NCI-H2029 (cell line): Measurements from ENCODE around the gene ABAT.
A peak's percentile ranks its signal among the peaks of the same experiment; 100 is the strongest.
"Not testable (repeated sequence)": the region's sequence is repeated elsewhere in the genome, so short reads cannot be mapped to it uniquely, and the experiment has no call there.

Experiments used
- DNase-seq: peaks from one replicate; lab custom pipeline; 2025; lab: John Stamatoyannopoulos, UW

The ABAT gene

GRCh38 chr16:8785408-8785807 is 111.0 kb downstream of the ABAT start:
- no peak for DNase-seq

GRCh38 chr16:8786316-8786715 is 111.9 kb downstream of the ABAT start:
- DNase-seq, result not testable (repeated sequence)

DNA sequence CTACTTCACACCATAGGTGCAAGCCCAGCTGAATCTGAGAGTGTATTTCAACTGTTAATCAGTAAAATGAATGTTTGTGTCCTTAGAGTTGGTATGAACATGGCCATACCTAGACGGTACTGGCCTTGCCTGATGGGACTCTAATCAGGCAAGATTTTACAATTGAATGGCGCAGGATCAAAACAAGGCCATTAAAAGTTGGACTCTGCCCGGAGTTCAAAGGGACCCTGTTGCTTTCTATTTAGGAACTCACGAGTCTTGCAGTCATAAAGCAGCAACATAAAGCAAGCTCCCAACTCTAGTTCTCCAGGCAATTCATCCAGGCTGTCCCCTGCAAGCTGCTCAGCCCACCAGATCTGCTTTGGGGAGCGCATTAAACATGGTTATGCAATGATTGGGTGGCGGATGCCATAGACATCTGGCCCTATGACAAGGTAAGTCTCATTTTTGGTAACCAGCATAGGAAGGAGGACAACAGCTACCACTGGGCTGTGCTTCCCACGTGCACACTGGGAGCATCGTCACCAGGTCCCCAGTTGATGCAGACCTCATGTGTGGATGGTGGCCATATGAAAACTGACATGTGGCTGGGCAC is 114.3 kb downstream of the ABAT start:
- no peak for DNase-seq

DNA sequence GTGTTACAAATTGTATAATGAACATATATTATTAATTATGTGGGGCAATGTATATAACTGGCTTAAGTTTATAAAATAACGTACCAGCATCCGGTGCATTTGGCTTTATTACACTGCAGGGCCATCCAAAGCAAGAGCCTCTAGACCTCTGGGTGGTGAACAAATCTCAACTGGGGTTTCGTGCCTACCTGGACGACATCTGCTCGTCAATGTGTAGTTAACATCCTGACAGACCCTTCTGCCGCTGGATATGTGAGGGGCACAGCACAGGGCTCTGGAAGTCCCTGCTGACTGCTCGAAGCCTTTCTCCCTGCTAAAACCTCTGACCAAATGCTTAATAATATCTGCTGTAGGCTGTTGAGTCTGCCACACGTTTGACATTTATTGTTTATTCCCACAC is 120.7 kb downstream of the ABAT start:
- DNase-seq, result no peak

DNA sequence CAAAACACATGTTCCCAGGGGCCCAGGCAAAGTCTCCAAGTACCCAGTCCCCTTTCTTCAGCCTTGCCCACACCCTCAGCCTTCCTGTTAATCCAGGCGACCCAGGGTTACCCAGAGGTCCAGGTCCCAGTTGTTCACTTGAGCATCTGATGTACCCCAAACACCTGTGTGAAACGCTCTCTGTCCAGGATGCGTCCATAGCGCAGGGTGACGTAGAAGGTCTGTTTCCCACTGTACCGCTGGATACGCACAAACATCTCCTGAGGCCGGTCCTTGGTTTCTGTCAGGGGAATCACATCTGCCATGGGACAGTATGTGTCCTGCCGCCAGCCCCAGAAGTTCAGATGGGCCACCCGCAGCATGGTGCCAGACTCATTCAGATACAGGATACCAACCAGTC is 121.4 kb downstream of the ABAT start:
- DNase-seq, result no peak

DNA sequence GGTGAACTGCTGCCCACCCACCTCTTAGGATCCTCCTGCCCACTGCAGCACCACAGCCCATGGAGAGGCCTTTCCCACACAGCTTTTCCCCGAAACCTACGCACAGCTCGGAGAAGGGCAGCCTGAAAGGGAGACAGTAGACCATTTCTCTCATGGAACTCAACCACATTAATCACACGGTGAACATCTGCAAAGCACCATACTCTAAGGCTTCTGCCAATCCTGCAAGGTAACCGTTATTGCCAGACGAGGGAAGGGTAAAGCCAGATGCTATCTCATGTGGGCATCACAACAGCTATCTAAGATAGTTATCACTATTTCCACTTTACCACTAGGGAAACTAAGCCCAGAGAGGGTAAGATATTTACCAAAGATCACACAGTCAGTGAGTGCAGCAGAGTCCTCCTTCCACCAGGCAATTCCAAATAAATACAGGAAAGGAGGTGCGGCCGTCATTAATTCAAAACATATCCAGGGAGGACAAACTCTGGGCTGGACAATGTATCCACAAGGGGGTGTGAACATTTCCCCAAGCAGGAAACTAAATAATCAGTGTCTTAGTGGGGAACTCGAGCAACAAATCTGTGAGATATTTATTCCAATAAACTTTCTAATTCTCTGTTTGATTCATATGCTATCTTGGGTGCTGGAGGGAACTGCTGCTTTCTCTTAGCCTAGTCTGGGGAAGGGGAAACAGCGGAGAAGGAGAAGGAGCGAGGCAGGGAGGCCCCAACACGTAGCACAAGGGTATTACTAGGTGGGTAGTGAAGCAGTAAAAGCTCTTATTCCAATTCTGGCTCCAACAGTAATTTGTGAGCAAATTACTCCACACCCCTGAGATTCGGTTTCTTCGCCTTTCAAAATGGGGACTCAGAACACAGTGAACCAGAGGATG is 122.3 kb downstream of the ABAT start:
- no peak for DNase-seq

GRCh38 chr16:8797364-8798173 is 123.2 kb downstream of the ABAT start, which contains the start of the genes PMM2 and TMEM186:
TSS of gene PMM2 (plus strand) at chr16:8797839. CDS start at chr16:8797883, 44 bp downstream.
TSS of gene TMEM186 (minus strand) at chr16:8797639. CDS start at chr16:8797614, 25 bp downstream.
- DNase-seq, result peak; percentile 95

DNA sequence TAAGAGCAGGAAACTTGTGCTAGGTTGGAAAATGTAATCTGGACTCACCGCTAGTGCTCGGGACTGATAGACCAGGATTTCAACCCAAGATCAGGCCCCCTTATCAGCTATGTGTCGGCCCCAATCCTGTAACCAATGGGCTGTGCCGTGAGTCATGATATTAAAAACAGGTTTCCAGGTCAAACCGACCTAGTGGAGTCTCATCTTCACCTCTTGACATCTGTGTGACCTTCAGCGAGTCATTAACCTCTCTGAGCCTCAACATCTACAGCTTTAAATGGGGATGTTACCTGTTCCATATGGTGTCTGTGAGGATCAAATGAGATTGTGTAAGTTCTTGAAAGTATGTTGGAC is 123.7 kb downstream of the ABAT start:
- no peak for DNase-seq

DNA sequence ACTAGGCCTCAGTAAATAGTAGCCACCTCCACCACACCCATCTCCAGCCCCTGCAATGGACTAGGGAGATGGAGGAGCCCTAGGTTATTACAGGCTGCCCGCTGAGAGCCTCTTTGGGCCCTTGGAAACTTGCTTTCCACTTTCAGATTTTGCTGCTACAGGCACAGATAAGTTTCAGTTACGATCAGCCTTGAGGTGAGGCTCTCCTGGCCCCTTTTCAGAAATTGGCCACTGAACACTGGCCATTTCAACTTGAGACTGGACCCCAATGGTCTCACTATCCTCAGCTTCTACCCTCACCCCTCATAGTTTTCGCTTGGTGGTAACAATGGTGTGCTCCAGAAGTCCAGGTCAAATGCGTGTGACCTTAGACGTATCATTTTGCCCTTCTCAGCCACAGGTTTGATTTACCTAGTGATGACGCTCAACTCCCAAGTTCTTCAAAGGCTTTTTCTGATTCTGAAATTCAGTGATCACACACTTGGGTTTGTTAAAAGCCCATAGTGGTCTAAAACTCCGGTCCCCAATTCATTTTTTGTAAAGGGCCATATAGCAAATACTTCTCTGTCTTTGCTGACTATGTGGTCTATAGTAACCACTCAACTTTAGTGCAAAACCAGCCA is 124.2 kb downstream of the ABAT start:
- no peak for DNase-seq

- no peak for DNase-seq
Observed at GRCh38 chr16:8801701-8802100, 127.3 kb downstream of the ABAT start.

DNA sequence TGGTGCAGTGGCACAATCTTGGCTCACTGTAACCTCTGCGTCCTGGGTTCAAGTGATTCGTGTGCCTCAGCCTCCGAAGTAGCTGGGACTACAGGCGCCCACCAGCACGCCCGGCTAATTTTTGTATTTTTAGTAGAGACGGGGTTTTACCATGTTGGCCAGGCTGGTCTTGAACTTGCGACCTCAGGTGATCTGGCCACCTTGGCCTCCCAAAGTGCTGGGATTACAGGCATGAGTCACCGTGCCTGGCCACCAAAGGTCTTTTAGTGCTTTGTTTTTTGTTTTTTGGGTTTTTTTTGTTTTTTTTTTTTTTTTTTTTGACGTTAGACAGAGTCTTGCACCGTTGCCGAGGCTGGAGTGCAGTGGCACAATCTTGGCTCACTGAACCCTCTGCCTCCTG is 129.3 kb downstream of the ABAT start:
- not testable (repeated sequence) for DNase-seq

- DNase-seq, result no peak
Observed at GRCh38 chr16:8804313-8804712, 129.9 kb downstream of the ABAT start.

- DNase-seq, result no peak
Observed at GRCh38 chr16:8806272-8806983, 132.0 kb downstream of the ABAT start.

DNA sequence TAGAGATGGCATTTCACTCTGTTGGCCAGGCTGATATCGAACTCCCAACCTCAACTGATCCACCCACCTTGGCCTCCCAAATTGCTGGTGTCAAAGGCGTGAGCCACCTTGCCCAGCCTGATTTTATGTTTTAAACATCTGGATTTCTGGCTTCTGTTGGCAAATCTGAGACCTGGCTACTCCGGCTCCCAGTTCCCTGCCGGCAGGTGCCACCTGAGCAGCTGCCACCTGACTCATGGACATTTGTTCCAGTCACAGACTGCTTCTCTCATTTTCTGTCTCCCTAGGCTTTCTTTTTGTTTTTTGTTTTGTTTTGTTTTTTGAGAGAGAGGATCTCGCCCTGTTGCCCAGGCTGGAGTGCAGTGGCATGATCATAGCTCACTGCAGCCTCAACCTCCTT is 132.8 kb downstream of the ABAT start:
- no peak for DNase-seq

DNA sequence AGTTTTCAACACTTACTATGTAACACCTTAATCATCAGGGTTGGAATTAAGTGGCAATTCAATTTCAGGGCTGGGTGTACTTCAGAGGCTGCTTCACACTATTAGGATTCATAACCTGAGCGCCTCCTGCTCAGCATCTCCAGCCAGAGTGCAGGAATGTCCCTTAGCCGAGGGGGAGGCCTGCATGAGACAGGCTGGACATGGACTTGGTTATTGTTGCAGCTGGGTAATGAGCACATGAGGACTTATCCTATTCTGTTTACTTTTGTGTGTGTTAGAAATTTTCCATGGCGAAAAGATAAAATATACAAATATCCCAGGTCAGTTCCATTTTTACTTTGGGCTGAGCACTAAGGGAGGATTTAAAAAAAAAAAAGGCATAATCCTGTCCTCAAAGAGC is 133.6 kb downstream of the ABAT start:
- no peak for DNase-seq

- DNase-seq, result no peak
Observed at GRCh38 chr16:8808613-8809353, 134.4 kb downstream of the ABAT start.

- DNase-seq, result no peak
Observed at GRCh38 chr16:8812162-8812843, 137.9 kb downstream of the ABAT start.

- no peak for DNase-seq
Observed at GRCh38 chr16:8814095-8814806, 139.8 kb downstream of the ABAT start.

DNA sequence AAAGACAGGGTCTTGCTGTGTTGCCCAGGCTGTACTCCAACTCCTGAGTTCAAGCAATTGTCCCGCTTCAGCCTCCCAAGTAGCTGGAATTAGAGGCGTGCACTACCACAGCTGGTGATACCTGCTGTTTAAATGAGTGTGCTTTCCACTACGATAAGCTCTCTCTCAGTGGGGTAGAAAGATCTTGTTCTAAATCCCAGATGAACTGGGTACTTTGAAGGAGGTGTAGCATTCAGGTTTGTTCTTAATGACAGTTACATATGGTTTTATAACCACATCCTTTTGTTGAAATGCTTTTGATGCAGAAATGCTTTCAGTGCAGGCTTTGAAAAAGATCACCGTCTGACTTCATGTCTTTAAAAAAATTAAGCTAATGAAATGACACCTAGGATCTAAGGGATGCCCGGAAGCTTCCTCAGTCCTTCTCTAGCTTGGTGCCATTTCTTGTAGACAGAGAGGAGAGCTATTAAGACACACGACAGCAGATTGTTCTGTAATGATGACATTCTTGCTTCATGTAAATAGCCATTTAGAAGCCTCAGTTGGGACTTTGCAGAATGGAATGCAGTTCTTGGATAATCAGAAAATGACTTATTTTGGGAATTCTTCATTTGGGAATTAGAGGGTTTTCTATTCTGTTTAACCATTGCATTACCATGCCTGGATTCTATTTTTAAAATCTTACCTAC is 142.7 kb downstream of the ABAT start:
- no peak for DNase-seq
